ENCODE results near the gene PSMA6. TPM values are rescaled to one million over a fixed set of nuclear protein-coding genes. Genes with fewer than 3 reads are reported as not detected.

Gene PSMA6
- total RNA-seq, 4 donors from 2014 or later: 95.6 to 244 (median 169) TPM

DNA sequence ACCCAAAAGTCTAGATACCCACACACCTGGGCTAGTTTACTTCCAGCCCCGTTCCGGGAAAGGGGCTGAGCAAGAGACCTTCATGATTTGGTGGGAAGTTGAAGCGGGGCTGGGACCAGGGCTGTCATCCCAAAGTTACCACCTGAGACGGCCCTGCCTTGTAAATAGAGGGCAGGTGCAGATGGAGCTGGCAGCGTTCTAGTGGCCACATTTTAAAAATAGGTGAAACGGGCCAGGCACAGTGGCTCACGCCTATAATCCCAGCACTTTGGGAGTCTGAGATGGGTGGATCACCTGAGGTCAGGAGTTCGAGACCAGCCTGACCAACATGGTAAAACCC, 68.9 kb downstream of the PSMA6 start:
- intact Hi-C loops (cut with DNase I): no loop called here

GRCh38 chr14:35362450-35362849, 70.3 kb downstream of the PSMA6 start:
- WGBS, 2 donors: 33 to 50% methylated on average over 2 to 3 of the region's 3 CpGs
- H3K9me3 ChIP-seq: no peaks in the 10 kb centered on the region
- peaks cover 23 to 51% (median 28%) of the 10 kb centered on the region in 3 donors for H3K4me1 ChIP-seq
- H3K36me3 ChIP-seq: no peaks in the 10 kb centered on the region
- H3K27ac ChIP-seq: no peak overlapping the region
- no peaks in the 10 kb centered on the region for H3K27me3 ChIP-seq
- intact Hi-C loops (cut with DNase I): no loop called here
- TF ChIP-seq POLR2A (IDR thresholded peaks at IDR 0.05): no peak
- TF ChIP-seq, protein P1, sequence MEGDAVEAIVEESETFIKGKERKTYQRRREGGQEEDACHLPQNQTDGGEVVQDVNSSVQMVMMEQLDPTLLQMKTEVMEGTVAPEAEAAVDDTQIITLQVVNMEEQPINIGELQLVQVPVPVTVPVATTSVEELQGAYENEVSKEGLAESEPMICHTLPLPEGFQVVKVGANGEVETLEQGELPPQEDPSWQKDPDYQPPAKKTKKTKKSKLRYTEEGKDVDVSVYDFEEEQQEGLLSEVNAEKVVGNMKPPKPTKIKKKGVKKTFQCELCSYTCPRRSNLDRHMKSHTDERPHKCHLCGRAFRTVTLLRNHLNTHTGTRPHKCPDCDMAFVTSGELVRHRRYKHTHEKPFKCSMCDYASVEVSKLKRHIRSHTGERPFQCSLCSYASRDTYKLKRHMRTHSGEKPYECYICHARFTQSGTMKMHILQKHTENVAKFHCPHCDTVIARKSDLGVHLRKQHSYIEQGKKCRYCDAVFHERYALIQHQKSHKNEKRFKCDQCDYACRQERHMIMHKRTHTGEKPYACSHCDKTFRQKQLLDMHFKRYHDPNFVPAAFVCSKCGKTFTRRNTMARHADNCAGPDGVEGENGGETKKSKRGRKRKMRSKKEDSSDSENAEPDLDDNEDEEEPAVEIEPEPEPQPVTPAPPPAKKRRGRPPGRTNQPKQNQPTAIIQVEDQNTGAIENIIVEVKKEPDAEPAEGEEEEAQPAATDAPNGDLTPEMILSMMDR (IDR thresholded peaks at IDR 0.05): no peak
- DNase-seq: no peak
- H3K4me3 ChIP-seq: no peak overlapping the region

More for the DNA sequence above, 68.9 kb downstream of the PSMA6 start:
- Histone ChIP-seq H3K4me3 (no peak overlapping the region), H3K27me3 (no peaks in the 10 kb centered on the region), H3K36me3 (no peaks in the 10 kb centered on the region), H3K4me1 (peaks cover 14 to 48% (median 25%) of the 10 kb centered on the region in 3 donors), H3K27ac (no peak overlapping the region), H3K9me3 (no peaks in the 10 kb centered on the region)
- DNase-seq: no peak
- WGBS, 2 donors: 73 to 83% methylated on average over 5 to 8 of the region's 8 CpGs
- TF ChIP-seq, protein P1 (IDR thresholded peaks at IDR 0.05): no peak

GRCh38 chr14:35362911-35363374, 70.8 kb downstream of the PSMA6 start:
- peak overlapping the region in 1 of 4 donors; percentile 43 for H3K27ac ChIP-seq
- peaks cover 28 to 56% (median 32%) of the 10 kb centered on the region in 3 donors for H3K4me1 ChIP-seq
- H3K27me3 ChIP-seq: no peaks in the 10 kb centered on the region
- intact Hi-C loops (cut with DNase I): no loop called here
- no peak overlapping the region for H3K4me3 ChIP-seq
- H3K36me3 ChIP-seq: no peaks in the 10 kb centered on the region
- no peak for DNase-seq
- WGBS, 2 donors: 73 to 79% methylated on average over 24 to 25 of the region's 25 CpGs
- H3K9me3 ChIP-seq: no peaks in the 10 kb centered on the region
- TF ChIP-seq, protein P1 (IDR thresholded peaks at IDR 0.05): no peak
- TF ChIP-seq POLR2A (IDR thresholded peaks at IDR 0.05): no peak

GRCh38 chr14:35365130-35366055, 73.2 kb downstream of the PSMA6 start:
- 43 to 54% methylated on average over 7 to 8 of the region's 13 CpGs for WGBS, 2 donors
- intact Hi-C loops (cut with DNase I): no loop called here
- no peaks in the 10 kb centered on the region for H3K9me3 ChIP-seq
- no peaks in the 10 kb centered on the region for H3K36me3 ChIP-seq
- TF ChIP-seq, protein P1 (IDR thresholded peaks at IDR 0.05): no peak
- TF ChIP-seq POLR2A (IDR thresholded peaks at IDR 0.05): peak in 1 of 4 donors; percentile 48
- no peak overlapping the region for H3K4me3 ChIP-seq
- no peaks in the 10 kb centered on the region for H3K27me3 ChIP-seq
- H3K27ac ChIP-seq: peak overlapping the region; percentile 78 to 90 (median 86)
- peak; percentile 18 for DNase-seq
- H3K4me1 ChIP-seq: peaks cover 44 to 81% (median 55%) of the 10 kb centered on the region in 3 donors

- WGBS, 2 donors: 80% methylated on average over 1 of the region's 12 CpGs; no CpG with 5 or more reads in 1 of the 2 donors
- no peaks in the 10 kb centered on the region for H3K27me3 ChIP-seq
- intact Hi-C loops (cut with DNase I): no loop called here
- H3K4me1 ChIP-seq: peaks cover 44 to 81% (median 58%) of the 10 kb centered on the region in 3 donors
- peak overlapping the region; percentile 78 to 90 (median 86) for H3K27ac ChIP-seq
- H3K4me3 ChIP-seq: no peak overlapping the region
- no peak for DNase-seq
- TF ChIP-seq, protein P1 (IDR thresholded peaks at IDR 0.05): no peak
- TF ChIP-seq POLR2A (IDR thresholded peaks at IDR 0.05): no peak
- H3K36me3 ChIP-seq: no peaks in the 10 kb centered on the region
- peaks cover 0 to 3% (median 3%) of the 10 kb centered on the region in 3 donors for H3K9me3 ChIP-seq
Measured at GRCh38 chr14:35366056-35366451, 73.9 kb downstream of the PSMA6 start.
